A549 (cell line): ENCODE measurements around the gene ZNF654. TPM values are rescaled to one million over a fixed set of nuclear protein-coding genes. Genes with fewer than 3 reads are reported as not detected.
A peak's percentile ranks its signal among the peaks of the same experiment; 100 is the strongest.

Source experiments
- ATAC-seq, 2 experiments: fragments of 200-7000 bp in 1 of 2; fragments of >200 bp in 1 of 2; cut with Nextera tagmentation in 1 of 2; cut with Tn5 transposase in 1 of 2; 3 replicates each; pipeline versions ENCODE4 v1.8.0 to v1.9.1; 2018 to 2020; ENCODE audit warnings: mild to moderate bottlenecking in 1 of 2, moderate library complexity in 1 of 2
- CTCF ChIA-PET: fragments of 300-600 bp; sonication (Branson Sonifier 250); formaldehyde crosslinking; extraction: SDS; loops from one replicate; lab custom pipeline; 2021; ENCODE audit warnings: antibody characterized with exemption, inconsistent platforms; lab: Yijun Ruan, JAX
- POLR2A ChIA-PET: fragments of 350-600 bp; formaldehyde crosslinking; extraction: SDS; loops from one replicate; lab custom pipeline; 2021; ENCODE audit warnings: antibody characterized with exemption, inconsistent platforms; lab: Yijun Ruan, JAX
- DNase-seq, 2 experiments: peaks; one replicate each; pipeline versions ENCODE4 v3.0.0 to v3.0.0-alpha.2; 2011 to 2016; ENCODE audit warnings: low read depth in 1 of 2, low spot score in 1 of 2
- FAIRE-seq: peaks from 2 replicates; lab custom pipeline; 2011; peaks lifted over from hg19 to GRCh38; lab: Jason Lieb, UNC
- H3K27ac ChIP-seq, 2 experiments: fragments of >200 bp; sonication (Bioruptor Twin); formaldehyde crosslinking; 3 replicates each; pipeline ENCODE4 v1.5.1; 2016 to 2017
- H3K4me1 ChIP-seq: fragments of >200 bp; sonication (Bioruptor Twin); formaldehyde crosslinking; 3 replicates; pipeline ENCODE4 v1.6.1; 2016
- H3K4me2 ChIP-seq: fragments of >200 bp; sonication (Bioruptor Twin); formaldehyde crosslinking; 3 replicates; pipeline ENCODE4 v1.6.1; 2016
- H3K4me3 ChIP-seq: fragments of >200 bp; sonication (Bioruptor Twin); formaldehyde crosslinking; 3 replicates; pipeline ENCODE4 v1.5.1; 2016
- H3K9me3 ChIP-seq: fragments of >200 bp; sonication (Bioruptor Twin); formaldehyde crosslinking; 3 replicates; pipeline ENCODE4 v1.6.1; 2016
- BHLHE40 ChIP-seq: IDR thresholded peaks from 2 replicates; pipeline ENCODE4 v1.6.1; 2012; ENCODE audit warnings: low read depth, low read length, inconsistent platforms
- CBX2 ChIP-seq: fragments of 200-600 bp; sonication (generic); IDR thresholded peaks from 2 replicates; pipeline ENCODE4 v1.6.1; 2016; ENCODE audit warnings: low read depth, mild to moderate bottlenecking, borderline replicate concordance
- CBX8 ChIP-seq: fragments of 200-600 bp; sonication (generic); IDR thresholded peaks from 2 replicates; pipeline ENCODE4 v1.6.1; 2016
- CEBPB ChIP-seq, 2 experiments: fragments of >200 bp in 1 of 2; sonication (Bioruptor Twin) in 1 of 2; formaldehyde crosslinking in 1 of 2; IDR thresholded peaks; 2 replicates each; pipeline ENCODE4 v1.6.1; 2012 to 2016
- EHMT2 ChIP-seq: fragments of 200-600 bp; sonication (generic); IDR thresholded peaks from 2 replicates; pipeline ENCODE4 v1.6.1; 2016; ENCODE audit warnings: antibody characterized with exemption, low read depth, mild to moderate bottlenecking, moderate library complexity
- EP300 ChIP-seq, 2 experiments: fragments of >200 bp; sonication (Bioruptor Twin); formaldehyde crosslinking; IDR thresholded peaks; 2 replicates in 1 of 2; 3 replicates in 1 of 2; pipeline ENCODE4 v1.6.1; 2016 to 2017
- FOSB ChIP-seq: fragments of 250-450 bp; sonication (Bioruptor Pico); IDR thresholded peaks from 2 replicates; pipeline ENCODE4 v1.5.0; 2020; ENCODE audit warnings: mild to moderate bottlenecking, moderate library complexity
- FOSL2 ChIP-seq, 2 experiments: fragments of 450-650 bp in 1 of 2; fragments of >200 bp in 1 of 2; sonication (Bioruptor Twin) in 1 of 2; formaldehyde crosslinking; IDR thresholded peaks; 2 replicates each; pipeline versions ENCODE4 v1.5.0 to v1.6.1; 2016 to 2020; ENCODE audit warnings: mild to moderate bottlenecking in 1 of 2, moderate library complexity in 1 of 2
- GATA3 ChIP-seq: IDR thresholded peaks from 2 replicates; pipeline ENCODE4 v1.6.1; 2012; ENCODE audit warnings: borderline replicate concordance
- HDAC2 ChIP-seq: fragments of 200-600 bp; sonication (generic); IDR thresholded peaks from 2 replicates; pipeline ENCODE4 v1.6.1; 2016
- HES2 ChIP-seq: fragments of >200 bp; sonication (Bioruptor Twin); formaldehyde crosslinking; IDR thresholded peaks from 2 replicates; pipeline ENCODE4 v1.6.1; 2016
- HOXA7 ChIP-seq: fragments of 250-450 bp; sonication (Bioruptor Pico); IDR thresholded peaks from 2 replicates; pipeline ENCODE4 v1.5.0; 2020; ENCODE audit warnings: mild to moderate bottlenecking, moderate library complexity
- HOXB5 ChIP-seq: fragments of 250-450 bp; sonication (Bioruptor Pico); IDR thresholded peaks from 2 replicates; pipeline ENCODE4 v1.5.0; 2020; ENCODE audit warnings: mild to moderate bottlenecking, moderate library complexity
- KDM5A ChIP-seq: fragments of 200-600 bp; sonication (generic); IDR thresholded peaks from 2 replicates; pipeline ENCODE4 v1.6.1; 2016; ENCODE audit warnings: antibody characterized with exemption, mild to moderate bottlenecking
- MAX ChIP-seq: IDR thresholded peaks from 2 replicates; pipeline ENCODE4 v1.6.1; 2012
- MYC ChIP-seq: IDR thresholded peaks from 2 replicates; pipeline ENCODE4 v1.6.1; 2012; ENCODE audit warnings: mild to moderate bottlenecking, inconsistent platforms, low read length, improper control_type of control experiment, borderline replicate concordance
- NPAS2 ChIP-seq: fragments of 250-450 bp; sonication (Bioruptor Pico); IDR thresholded peaks from 2 replicates; pipeline ENCODE4 v1.8.0; 2022; ENCODE audit warnings: mild to moderate bottlenecking, moderate library complexity, borderline replicate concordance
- PHF8 ChIP-seq: fragments of 200-600 bp; sonication (generic); IDR thresholded peaks from 2 replicates; pipeline ENCODE4 v1.6.1; 2016; ENCODE audit warnings: low read depth, mild to moderate bottlenecking, antibody characterized with exemption, moderate library complexity, borderline replicate concordance
- POLR2A ChIP-seq: IDR thresholded peaks from 2 replicates; pipeline ENCODE4 v1.6.1; 2012; ENCODE audit warnings: mild to moderate bottlenecking, low read length
- POLR2AphosphoS2 ChIP-seq: conservative IDR thresholded peaks from 2 replicates; pipeline ENCODE4 v1.6.1; 2012; ENCODE audit warnings: low read length, improper control_type of control experiment, inconsistent platforms
- RFX5 ChIP-seq: fragments of 450-650 bp; IDR thresholded peaks from 2 replicates; pipeline ENCODE4 v1.7.1; 2014; ENCODE audit warnings: antibody characterized with exemption, mild to moderate bottlenecking, moderate library complexity
- RNF2 ChIP-seq: fragments of 200-600 bp; sonication (generic); IDR thresholded peaks from 2 replicates; pipeline ENCODE4 v1.6.1; 2016; ENCODE audit warnings: low read depth, mild to moderate bottlenecking, antibody characterized with exemption, moderate library complexity, borderline replicate concordance
- TP53 ChIP-seq: fragments of 250-450 bp; sonication (Bioruptor Pico); IDR thresholded peaks from 2 replicates; pipeline ENCODE4 v1.5.0; 2021; ENCODE audit warnings: mild to moderate bottlenecking, moderate library complexity
- ZNF302 ChIP-seq: fragments of 250-450 bp; sonication (Bioruptor Pico); IDR thresholded peaks from 2 replicates; pipeline ENCODE4 v1.9.0; 2021; ENCODE audit warnings: inconsistent platforms, mild to moderate bottlenecking, moderate library complexity
- WGBS: methylation state at CpG from one replicate; pipeline ENCODE4 v1.1.6; 2017; ENCODE audit errors: missing lambda C conversion rate; 5-methylcytosine and 5-hydroxymethylcytosine counted together
- polyA plus RNA-seq, 4 experiments: library from polyadenylated mRNA; depleted of rRNA in 3 of 4; stranded (reverse); fragments of >200 nt; fragmentation: RNase III in 1 of 4; extraction: RNeasy Plus Mini Kit Qiagen cat#74134 plus additional on column Dnase treatment in 1 of 4; gene quantifications; 2 replicates in 3 of 4; 3 replicates in 1 of 4; pipeline ENCODE4 v1.2.3, GENCODE V29; 2011 to 2017
- TF ChIP-seq, protein P1 (sequence below): fragments of 450-650 bp; IDR thresholded peaks from 2 replicates; pipeline ENCODE4 v1.6.1; 2014; ENCODE audit warnings: antibody characterized with exemption
- TF ChIP-seq, protein P2 (sequence below): fragments of 250-450 bp; sonication (Bioruptor Pico); IDR thresholded peaks from 2 replicates; pipeline ENCODE4 v1.5.0; 2021; ENCODE audit warnings: mild to moderate bottlenecking, moderate library complexity, borderline replicate concordance
- TF ChIP-seq, protein P3 (sequence below): fragments of >200 bp; sonication (Bioruptor Twin); formaldehyde crosslinking; IDR thresholded peaks from 3 replicates; pipeline ENCODE4 v1.5.1; 2016

The ZNF654 gene
- polyA plus RNA-seq, 2 of the 4 experiments (the other 2 are of a cell fraction): 3.2 to 4.4 TPM

- Histone ChIP-seq H3K4me3 (peak overlapping the region; percentile 72), H3K4me1 (peaks cover 27% of the 10 kb centered on the region), H3K4me2 (peak overlapping the region; percentile 86), H3K9me3 (no peaks in the 10 kb centered on the region), H3K27ac (peak overlapping the region; percentile 93 to 94)
- TF ChIP-seq, protein P1, sequence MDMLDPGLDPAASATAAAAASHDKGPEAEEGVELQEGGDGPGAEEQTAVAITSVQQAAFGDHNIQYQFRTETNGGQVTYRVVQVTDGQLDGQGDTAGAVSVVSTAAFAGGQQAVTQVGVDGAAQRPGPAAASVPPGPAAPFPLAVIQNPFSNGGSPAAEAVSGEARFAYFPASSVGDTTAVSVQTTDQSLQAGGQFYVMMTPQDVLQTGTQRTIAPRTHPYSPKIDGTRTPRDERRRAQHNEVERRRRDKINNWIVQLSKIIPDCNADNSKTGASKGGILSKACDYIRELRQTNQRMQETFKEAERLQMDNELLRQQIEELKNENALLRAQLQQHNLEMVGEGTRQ: no peak
- DNase-seq: peak in 1 of 2 experiments; percentile 13
- no peak for FAIRE-seq
- ATAC-seq: peak; percentile 61 to 65
- CTCF ChIA-PET: no interaction called here
- WGBS: 2% methylated on average over 6 of the region's 24 CpGs
- POLR2A ChIA-PET: interaction anchor here (0.7 to 1.3 kb wide), 5 partner anchors 37 to 831 kb away, joined by 3 to 9 read pairs (median 5); partner anchors contain the start of genes C3orf38 and CHMP2B
Measured at GRCh38 chr3:88058306-88058580, 812 bp upstream of the ZNF654 start.

DNA sequence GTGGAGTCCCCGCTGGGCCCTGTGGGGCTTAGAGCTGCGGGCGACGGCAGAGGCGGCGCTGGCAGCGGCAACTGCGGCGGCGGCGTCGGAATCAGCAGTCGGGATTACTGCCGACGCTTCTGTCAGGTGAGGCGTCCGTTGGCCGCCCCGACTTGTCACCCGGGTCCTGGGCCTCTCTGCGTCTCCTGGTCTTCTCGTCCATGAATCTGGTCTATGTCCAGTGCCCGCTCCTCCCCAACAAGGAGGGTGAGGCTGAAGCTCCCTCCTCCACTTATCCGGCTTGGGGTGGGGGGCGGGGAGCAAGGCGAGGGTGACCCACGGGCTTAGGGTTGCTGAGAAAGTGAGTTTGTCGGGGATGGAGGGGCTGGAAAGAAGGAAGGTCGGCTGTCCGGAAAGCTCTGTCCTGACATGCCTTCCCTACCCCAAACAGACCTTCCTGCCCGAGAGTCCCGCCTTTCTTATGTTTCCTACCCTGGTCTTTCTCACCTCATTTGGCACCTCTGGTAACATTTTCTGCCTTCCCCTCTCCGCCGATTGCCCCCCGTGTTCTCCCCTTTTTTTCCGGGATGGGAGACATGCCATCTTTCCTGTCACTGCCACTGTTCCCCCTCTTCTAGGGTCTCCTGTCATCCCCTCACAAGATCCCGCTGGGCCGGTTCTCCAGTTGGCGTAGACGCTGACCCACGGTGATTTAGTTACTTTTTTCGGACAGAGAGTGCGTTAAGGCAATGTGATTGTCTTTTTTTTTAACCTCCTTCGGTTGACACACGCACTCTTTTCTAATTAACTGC is 520 bp downstream of the ZNF654 start:
- no peak for TF ChIP-seq ZNF302 (CRISPR knock-in tag)
- peak; percentile 40; the same call in 1 of the 2 replicates for TF ChIP-seq KDM5A
- TF ChIP-seq RFX5: no peak
- no peak for TF ChIP-seq GATA3
- TF ChIP-seq CBX2: no peak
- no peak for TF ChIP-seq NPAS2 (CRISPR knock-in tag)
- TF ChIP-seq RNF2: no peak
- TF ChIP-seq HOXA7 (CRISPR knock-in tag): no peak
- no peak for TF ChIP-seq FOSL2 (IDR thresholded peaks at IDR 0.05)
- no peak for TF ChIP-seq FOSL2 (CRISPR knock-in tag; IDR thresholded peaks at IDR 0.05)
- TF ChIP-seq MAX: peak; percentile 5; the same call in 1 of the 2 replicates
- no peak for TF ChIP-seq HOXB5 (CRISPR knock-in tag)
- no peak for TF ChIP-seq CBX8
- TF ChIP-seq FOSB (CRISPR knock-in tag): no peak
- TF ChIP-seq POLR2A: no peak
- TF ChIP-seq CEBPB (IDR thresholded peaks at IDR 0.05): no peak
- peak; percentile 60; the same call in 1 of the 2 replicates for TF ChIP-seq PHF8
- TF ChIP-seq, protein P1: no peak
- no peak for TF ChIP-seq HES2
- TF ChIP-seq TP53 (CRISPR knock-in tag): no peak
- TF ChIP-seq POLR2AphosphoS2: no peak
- no peak for TF ChIP-seq MYC
- TF ChIP-seq EHMT2: no peak
- TF ChIP-seq HDAC2: no peak
- TF ChIP-seq BHLHE40: no peak
- TF ChIP-seq, protein P2, sequence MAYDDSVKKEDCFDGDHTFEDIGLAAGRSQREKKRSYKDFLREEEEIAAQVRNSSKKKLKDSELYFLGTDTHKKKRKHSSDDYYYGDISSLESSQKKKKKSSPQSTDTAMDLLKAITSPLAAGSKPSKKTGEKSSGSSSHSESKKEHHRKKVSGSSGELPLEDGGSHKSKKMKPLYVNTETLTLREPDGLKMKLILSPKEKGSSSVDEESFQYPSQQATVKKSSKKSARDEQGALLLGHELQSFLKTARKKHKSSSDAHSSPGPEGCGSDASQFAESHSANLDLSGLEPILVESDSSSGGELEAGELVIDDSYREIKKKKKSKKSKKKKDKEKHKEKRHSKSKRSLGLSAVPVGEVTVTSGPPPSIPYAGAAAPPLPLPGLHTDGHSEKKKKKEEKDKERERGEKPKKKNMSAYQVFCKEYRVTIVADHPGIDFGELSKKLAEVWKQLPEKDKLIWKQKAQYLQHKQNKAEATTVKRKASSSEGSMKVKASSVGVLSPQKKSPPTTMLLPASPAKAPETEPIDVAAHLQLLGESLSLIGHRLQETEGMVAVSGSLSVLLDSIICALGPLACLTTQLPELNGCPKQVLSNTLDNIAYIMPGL: no peak
- no peak for TF ChIP-seq EP300 (IDR thresholded peaks at IDR 0.05)
- TF ChIP-seq, protein P3, sequence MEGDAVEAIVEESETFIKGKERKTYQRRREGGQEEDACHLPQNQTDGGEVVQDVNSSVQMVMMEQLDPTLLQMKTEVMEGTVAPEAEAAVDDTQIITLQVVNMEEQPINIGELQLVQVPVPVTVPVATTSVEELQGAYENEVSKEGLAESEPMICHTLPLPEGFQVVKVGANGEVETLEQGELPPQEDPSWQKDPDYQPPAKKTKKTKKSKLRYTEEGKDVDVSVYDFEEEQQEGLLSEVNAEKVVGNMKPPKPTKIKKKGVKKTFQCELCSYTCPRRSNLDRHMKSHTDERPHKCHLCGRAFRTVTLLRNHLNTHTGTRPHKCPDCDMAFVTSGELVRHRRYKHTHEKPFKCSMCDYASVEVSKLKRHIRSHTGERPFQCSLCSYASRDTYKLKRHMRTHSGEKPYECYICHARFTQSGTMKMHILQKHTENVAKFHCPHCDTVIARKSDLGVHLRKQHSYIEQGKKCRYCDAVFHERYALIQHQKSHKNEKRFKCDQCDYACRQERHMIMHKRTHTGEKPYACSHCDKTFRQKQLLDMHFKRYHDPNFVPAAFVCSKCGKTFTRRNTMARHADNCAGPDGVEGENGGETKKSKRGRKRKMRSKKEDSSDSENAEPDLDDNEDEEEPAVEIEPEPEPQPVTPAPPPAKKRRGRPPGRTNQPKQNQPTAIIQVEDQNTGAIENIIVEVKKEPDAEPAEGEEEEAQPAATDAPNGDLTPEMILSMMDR: no peak
- FAIRE-seq: no peak

More for the DNA sequence above, 520 bp downstream of the ZNF654 start:
- H3K27ac ChIP-seq: peak overlapping the region; percentile 84 to 91
- ChIA-PET POLR2A (interaction anchor here (0.5 kb wide), 1 partner anchor 315 kb away, joined by 5 read pairs; no protein-coding TSS in a partner anchor), CTCF (interaction anchor here (0.6 kb wide), 1 partner anchor 71 kb away, joined by 3 read pairs; no protein-coding TSS in a partner anchor)
- WGBS: 2% methylated on average over 44 of the region's 45 CpGs
- peak overlapping the region; percentile 72 for H3K4me3 ChIP-seq
- H3K4me1 ChIP-seq: peaks cover 27% of the 10 kb centered on the region
- H3K9me3 ChIP-seq: no peaks in the 10 kb centered on the region
- ATAC-seq (peak; percentile 47 to 58), DNase-seq (peak in 1 of 2 experiments; percentile 15)
- peak overlapping the region; percentile 85 for H3K4me2 ChIP-seq
